Measurements from ENCODE around the gene GLTPD2.

Gene GLTPD2

DNA sequence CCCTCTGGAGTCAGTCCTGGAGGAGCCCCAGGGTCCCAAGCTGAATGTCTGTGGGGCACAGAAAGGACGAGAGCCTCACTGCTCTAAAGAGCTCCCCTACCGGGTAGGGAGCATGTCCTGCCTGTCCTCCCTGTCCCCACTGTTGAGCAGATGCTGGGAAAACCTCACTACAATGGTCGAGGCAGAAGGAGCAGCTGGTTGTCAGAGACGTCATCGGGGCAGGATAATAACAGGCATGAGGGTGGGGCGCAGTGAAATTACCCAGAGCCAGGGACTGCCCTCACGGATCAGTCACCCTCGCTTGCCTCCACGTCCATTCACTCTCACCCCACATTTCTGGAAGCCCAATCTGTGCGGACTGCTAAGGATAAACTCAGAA, 16.5 kb upstream of the GLTPD2 start:
- no peak for DNase-seq

DNA sequence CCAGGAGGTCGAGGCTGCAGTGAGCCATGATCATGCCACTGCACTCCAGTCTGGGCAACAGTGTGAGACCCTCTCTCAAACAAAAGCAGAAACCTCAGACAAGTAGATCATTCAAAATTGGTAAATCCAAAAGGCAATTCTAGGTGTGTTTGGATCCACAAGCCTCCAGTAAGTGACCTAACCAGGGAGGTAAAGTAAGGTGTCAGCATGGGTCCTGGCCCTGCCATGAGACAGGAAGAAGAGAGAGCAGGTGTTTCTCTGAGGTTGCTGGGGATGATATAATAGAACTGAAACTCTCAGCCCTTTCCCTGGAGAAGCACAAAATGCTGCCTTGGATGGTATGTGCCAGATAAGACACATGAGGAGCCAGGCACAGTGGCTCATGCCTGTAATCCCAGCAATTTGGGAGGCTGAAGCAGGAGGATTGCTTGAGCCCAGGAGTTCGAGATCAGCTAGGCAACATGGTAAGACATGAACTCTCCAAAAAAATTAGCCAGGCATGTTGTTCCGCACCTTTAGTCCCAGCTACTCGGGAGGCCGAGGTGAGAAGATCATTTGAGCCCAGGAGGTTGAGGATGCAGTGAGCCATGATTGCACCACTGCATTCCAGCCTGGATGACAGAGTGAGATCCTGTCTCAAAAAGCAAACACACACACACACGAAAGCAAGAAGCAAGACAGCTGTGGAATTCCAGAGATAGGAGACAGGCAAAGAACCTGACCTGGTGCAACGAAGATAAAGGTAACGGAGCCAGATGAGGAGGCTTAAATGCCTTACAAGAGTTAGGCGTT, 10.6 kb upstream of the GLTPD2 start:
- no peak for DNase-seq

DNA sequence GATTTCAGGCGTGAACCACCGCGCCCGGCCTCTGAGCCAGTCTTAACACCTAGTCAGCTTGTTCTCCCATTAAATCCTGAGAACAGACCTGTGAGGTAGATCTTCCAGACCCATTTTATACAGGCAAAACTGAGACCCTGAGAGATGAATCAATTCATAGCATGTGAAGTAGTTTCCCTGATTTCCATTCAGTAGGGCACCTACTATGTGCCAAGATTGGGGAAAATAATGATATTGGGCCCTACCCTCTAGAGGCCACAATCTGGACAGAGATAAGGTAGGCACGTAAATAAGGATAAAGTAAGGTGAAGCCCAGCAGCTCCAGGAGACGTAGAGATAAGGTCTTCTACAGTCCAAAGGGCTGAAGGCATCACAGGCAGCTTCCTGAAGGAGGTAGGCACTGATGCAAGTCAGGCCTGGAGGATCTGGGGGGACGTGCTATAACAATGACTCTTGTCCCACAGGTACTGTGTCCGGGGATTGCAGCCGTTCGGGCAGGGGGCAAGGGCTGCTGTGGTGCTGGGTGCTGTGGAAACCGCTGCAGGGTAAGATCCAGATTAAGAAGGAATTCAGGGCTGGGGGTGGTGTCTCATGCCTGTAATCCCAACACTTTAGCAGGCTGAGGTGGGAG, 8.3 kb upstream of the GLTPD2 start:
- DNase-seq: no peak

DNA sequence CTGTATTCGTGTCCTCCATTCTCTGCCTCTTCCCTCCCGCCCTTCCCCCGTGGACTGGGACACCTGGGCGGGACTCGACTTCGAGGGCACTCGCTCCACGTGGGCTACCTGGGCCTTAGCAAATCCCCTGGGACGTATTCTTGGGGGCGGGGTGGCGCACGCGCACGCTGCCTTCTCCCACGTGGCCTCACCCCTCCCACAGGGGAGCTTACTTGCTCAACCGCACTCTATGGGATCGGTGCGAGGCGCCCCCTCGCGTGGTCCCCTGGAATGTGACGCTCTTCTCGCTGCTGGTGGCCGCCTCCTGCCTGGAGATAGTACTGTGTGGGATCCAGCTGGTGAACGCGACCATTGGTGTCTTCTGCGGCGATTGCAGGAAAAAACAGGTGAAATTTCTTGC, 6.1 kb upstream of the GLTPD2 start:
- no peak for DNase-seq

DNA sequence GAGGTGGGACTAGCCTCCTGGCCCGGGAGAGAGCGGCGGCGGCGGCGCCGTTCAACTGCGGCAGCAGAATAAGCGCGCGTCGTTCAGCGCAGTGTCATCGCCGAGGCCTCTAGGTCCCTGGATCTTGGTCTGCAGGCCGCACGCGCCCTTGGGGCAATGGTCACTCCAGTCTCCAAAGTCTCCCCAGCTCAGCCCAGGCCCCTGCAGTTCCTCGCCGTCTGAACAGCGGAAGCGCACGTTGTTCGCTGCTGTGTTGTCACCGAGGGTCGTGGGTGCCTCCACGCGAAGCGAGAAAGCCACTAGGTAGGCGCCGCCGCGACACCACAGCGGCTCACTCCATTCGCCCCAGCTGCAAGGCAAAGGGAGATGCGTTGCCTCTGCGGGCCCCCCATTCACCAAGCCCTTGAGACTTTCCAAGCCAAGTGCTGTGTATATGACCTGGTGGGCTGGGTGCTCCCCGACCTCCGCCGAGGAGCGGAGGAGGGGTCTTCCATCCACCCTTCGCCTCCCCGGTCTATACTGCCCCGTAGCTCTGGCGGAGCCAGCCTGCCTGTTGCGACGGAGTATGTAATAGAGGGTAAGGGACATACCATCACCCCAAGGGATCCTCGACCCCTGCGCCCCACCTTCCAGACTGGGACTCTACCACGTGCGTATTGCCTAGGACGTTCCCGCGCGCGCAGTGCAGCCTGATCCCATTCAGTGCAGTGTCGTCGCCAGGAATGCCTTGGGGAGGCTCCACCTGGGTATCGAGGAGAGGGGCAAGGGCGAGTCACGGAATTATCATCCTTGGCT, 3.3 kb upstream of the GLTPD2 start:
- no peak for DNase-seq

DNA sequence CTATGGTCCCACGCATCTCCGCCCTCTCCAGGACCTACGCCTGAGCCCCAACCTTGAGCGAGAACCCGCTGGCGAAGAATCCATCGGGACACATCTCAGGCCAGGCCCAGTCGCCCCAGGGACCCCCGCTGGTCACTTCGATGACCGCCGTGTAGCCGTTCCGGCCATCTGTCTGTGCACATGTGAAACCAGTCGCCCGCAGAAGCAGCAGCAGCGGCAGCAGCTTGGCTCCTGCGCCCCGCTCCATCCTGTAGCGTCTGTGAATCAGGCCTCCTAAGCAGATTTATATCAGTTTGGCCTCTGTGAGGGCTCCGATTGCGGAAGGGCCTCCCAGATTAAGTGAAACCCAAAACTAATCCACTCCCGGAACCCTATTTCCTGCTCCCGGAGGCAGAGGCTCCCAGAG, 2.7 kb upstream of the GLTPD2 start, which contains the start of gene VMO1:
Gene VMO1, minus strand, starts transcription at position 259 of the 406 bp plus-strand sequence. Its CDS starts 12 bp downstream, at position 247.
- no peak for DNase-seq

DNA sequence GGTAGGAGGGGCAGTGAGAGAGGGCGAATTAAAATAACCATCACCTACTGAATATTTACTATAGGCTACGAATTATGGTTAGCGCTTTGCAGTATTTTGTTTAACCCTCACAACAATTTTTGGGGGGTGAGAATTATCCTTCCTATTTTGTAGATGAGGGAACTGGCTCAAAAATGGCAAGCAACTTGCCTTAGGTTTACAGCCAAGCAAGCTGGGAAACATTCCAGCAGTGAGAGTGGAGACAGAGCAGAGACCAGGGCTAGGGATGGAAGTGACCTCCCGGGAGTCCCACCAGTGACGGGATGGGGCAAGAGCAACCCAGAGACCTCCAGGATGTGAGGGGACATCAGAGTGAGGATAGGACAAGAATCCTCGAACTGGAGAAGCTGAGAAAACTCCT, 2.2 kb upstream of the GLTPD2 start:
- DNase-seq: no peak

DNA sequence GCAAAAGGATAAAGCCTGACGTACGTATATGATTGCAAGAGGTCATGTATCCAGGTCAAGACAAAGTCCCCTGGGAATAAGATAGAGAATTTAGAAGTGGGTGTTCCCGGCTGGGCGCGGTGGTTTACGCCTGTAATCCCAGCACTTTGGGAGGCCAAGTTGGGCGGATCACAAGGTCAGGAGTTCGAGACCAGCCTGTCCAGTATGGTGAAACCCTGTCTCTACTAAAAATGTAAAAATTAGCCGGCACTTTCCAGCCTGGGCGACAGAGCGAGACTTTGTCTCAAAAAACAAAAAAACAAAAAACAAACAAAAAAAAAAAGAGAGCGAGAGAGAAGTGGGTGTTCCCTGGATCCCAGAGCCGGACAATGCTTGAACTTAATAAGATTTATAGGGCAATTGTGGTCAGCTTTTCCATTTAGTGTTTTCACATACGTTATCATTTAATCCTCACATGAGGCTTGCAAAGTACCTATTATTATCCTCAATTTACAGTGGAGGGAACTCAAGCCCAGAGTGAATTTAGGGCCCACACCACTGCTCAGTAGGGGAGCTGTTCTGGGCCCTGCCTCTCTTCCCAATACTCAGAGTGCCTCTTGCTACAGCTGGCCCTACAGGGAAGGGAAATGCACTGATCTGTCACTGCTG, 481 bp upstream of the GLTPD2 start:
- DNase-seq: no peak

DNA sequence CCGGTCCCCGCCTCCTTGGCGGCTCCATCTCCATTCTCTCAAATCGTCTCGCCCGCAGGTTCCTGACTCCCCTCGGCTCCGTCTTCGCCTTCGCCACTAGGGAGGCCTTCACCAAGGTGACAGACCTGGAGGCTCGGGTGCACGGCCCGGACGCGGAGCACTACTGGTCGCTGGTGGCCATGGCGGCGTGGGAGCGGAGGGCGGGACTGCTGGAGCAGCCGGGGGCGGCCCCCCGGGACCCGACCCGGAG, 862 bp downstream of the GLTPD2 start:
- no peak for DNase-seq

DNA sequence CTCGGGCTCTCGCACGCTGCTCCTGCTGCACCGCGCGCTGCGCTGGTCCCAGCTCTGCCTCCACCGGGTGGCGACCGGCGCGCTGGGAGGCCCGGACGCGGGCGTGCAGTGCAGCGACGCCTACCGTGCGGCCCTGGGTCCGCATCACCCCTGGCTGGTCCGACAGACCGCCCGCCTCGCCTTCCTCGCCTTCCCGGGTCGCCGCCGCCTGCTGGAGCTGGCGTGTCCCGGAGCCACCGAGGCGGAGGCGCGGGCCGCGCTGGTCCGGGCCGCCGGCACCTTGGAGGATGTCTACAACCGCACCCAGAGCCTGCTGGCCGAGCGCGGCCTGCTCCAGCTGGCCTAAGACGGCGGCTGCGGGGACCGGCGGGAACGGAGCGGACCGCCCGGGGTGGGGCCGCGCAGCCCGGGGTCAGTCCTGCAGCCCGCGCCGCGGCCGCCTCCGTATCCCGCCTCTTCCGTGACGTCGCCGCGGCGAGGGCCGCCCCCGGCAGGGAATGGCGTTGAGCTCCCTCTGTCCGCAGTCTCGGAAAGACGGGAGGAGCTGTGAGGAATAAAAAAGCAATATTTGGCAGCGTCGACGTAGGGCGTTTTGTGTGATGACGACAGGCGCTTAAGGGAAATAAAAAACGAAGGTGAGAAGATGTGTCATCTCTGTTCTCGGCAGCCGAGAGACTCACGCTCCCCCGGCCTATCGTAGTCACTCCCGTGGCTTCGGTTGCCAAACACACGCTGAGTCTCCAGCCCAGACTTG, 1.4 kb downstream of the GLTPD2 start:
- DNase-seq: peak; percentile 92

DNA sequence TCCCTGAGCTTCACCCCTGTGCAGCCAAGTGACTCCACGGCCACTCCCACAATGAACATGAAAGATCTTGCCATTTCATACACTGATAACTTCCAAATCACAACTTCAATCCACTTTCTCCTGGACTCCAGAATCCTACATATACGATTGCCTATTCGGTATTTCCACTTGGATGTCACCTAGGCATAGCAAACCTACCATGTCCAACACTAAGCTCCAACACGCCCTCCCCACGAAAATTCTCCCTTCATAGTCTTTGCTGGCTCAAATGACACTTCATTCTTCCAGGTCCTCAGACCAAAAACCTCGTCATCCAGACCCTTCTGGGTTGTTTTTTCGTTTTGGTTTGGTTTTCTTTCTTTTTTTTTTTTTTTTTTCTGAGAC, 1.9 kb downstream of the GLTPD2 start:
- no peak for DNase-seq

DNA sequence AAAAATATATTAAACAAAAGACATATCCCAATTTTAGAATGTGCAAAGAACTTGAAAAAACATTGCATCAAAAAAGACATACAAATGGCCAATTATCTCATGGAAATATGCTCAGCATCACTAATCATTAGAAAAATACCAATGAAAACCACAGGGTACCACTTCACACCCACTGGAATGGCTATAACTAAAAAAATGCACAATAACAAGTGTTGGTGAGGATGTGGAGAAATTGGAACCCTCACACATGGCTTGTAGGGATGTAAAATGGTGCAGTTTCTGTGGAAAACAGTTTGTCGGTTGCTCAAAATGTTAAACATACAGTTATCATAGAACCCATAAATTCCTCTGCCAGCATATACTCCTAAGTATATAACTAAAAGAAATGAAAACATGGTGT, 6.4 kb downstream of the GLTPD2 start:
- DNase-seq: no peak

DNA sequence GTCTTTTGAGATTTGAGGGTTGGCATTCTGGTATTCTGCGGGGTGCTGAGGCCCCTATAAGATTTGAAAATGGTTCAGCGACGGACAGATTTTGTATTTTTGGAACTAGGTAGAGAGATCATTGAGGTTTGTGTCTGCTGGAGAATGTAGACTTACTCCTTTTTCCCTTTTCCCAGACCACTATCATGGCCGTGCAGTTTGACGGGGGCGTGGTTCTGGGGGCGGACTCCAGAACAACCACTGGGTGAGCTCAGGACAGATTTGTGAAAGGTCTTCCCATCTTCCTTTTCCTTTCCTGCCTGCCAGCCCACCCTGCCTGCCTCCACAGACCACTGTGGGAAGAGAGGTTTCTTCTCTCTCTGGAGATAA, 7.8 kb downstream of the GLTPD2 start:
- no peak for DNase-seq

DNA sequence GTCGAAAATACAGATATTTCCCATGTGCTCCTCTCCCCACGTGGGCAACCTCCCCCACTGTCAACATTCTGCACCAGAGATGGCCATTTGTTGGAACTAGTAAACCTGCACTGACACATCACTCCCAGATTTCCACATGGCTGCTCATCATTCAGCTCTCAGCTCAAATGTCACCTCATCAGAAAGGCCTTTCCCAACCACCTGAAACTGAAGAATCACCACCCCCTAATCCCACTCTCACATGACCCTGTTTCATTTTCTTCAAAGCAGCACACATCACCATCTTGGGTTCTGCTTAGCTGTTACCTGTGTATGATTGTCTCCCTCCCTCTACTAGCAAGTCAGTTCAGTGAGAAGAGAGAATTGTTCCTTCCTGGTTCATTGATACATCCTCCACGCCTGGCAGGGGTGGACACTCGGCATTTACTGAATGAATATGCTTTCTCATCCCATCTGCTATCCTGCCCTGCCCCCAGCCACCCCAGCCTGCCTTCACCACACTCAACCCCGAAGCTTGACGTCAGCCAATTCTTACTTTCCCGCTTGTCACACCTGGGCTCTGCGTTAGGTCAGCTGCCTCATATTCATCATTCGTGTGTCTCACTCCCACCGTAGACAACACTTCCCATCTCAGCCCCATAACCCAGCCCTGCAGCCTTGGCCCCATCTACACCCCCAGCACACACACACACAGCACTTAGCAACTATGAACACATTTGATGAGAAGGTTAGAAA, 11.9 kb downstream of the GLTPD2 start:
- DNase-seq: no peak

DNA sequence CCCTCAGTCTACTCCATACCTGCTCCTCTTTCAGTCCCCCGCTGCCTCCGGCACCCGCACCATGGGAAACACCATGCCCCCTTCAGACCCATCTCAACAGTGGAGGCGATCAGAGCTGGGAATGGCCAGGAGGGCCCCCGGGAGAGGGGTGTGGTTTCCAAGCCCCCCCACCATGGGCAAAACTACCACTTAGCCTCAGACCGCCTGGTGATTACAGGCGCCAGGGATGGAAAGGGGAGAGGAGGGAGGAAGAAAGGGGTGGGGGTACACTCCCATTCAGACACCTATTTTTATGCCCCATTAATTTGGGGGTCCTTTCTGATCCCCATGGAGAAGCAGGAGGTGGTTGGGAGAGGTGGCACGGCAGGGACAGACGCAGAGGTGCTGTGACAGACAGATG, 13.5 kb downstream of the GLTPD2 start, which contains the start of gene C17orf114:
Gene C17orf114, minus strand, starts transcription at position 101 of the 400 bp plus-strand sequence.
- no peak for DNase-seq

DNA sequence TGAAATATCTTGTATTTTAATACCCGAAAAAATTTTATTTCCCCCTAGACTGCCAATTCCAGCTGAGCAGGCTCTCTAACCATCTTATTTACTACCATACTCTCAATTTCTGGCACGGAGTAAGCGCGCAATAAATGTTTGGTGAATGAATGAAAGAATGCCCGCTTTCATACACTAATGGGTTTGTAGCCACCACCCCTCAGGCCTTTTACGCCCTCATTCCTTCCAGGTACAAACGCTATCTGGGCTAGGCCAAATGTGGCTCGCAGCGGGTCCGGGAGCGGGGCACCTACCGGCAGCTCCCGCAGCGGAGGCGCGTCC, 17.7 kb downstream of the GLTPD2 start:
- DNase-seq: no peak

DNA sequence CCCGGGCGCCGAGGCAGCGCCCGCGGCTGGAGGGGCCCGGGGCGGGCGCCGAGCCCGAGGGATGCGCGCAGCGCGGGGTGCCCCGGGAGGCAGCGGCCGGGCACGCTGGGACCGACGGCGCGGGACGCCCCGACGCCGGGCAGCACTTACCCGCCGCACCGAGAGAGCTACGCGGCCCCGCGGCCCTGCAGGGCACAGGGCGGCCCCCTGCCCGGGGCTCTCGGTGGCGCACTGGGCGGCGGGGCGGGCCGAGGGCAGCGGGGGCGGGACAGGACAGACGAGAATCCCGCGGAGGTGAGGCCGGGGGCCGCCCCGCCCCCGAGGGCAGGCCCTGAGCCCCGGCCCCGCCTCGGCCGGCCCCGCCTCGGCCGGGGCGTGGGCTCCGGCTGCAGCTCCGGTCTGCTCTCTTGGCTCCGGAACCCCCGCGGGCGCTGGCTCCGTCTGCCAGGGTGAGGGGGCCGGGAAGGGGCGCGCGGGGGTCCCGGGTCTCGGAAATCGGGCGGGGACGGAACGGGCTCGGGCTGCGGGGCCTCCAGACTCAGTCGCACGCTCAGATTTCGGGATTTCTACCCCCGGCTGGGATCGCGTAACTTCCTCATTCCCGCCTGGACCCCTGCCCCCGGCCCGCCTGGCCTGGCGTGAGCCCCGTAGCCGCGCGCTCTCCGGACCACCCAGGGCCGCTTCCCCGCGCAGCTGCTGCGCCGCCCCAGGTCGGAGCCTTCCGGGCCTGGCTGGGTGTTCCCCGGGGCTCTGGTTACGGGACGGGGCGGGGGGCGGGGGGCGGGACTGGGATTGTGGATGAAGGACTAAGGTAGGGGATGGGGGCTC, 18.2 kb downstream of the GLTPD2 start, which contains the start of gene PLD2:
Gene PLD2, plus strand, starts transcription at position 376 of the 828 bp plus-strand sequence. CDS start 621 bp downstream, outside the sequence.
- peak; percentile 90 for DNase-seq

DNA sequence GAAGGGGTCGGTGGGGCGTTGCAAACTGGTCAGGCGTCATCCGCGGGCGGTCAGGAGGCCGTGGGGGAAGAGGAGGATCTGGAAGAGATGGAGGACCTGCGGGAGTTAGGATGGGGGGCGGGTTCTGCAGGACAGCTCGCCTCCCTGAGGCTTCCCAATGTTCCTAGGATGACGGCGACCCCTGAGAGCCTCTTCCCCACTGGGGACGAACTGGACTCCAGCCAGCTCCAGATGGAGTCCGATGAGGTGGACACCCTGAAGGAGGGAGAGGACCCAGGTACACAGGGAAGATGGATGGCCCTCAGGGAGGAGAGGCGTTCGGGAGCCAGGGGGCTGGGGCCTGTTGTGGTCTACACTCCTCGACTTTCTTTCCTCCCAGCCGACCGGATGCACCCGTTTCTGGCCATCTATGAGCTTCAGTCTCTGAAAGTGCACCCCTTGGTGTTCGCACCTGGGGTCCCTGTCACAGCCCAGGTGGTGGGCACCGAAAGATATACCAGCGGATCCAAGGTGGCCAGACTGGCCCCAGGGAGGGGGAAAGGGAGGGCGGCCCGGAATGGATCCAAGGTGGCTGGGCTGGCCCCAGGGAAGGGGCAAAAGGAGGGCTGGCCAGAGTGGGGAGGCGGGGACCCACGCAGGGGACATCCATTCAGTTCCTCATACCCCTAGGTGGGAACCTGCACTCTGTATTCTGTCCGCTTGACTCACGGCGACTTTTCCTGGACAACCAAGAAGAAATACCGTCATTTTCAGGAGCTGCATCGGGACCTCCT, 19.0 kb downstream of the GLTPD2 start:
- peak; percentile 52 for DNase-seq

DNA sequence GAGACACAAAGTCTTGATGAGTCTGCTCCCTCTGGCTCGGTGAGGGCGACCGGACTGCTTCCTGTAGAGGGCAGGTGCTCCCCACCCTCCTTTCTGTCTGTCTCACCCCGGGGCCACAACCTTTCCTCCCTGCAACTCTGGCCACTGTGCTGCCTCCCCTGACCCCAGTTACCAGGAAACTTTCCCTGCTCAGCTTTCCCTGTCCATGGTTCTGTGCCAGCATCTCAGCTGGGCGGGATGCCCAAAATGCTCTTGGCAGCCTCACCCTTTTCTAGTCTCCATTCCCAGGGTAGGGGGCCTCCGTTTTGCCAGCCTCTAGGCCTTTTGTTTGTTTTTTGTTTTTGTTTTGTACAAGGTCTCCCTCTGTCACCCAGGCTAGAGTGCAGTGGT, 19.6 kb downstream of the GLTPD2 start:
- DNase-seq: peak; percentile 66

DNA sequence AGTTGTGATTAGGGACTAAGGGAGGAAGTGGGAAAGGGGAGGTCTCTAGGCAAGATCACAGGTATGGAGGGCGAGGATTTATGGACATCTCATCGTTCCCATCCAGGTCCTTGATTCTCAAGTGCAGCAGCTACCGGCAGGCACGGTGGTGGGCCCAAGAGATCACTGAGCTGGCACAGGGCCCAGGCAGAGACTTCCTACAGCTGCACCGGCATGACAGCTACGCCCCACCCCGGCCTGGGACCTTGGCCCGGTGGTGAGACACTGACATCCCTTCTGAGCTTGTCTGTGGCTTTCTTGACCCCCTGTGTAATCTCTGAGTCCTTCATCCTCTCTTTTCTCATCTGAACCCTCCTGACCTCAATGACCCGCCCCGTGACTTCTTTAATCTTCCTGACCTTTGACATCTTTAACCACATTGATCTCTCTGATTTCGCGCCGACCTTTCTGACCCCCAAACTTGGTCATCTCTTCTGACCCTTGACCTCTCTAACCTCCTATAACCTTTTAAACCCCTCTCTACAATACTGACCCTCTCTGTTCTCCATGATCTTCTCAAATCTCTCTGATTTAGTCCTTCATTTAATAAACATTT, 22.0 kb downstream of the GLTPD2 start:
- no peak for DNase-seq

Data from femur (tissue), 1 donor.